ENCODE results near the gene CCSER2.
A peak's percentile ranks its signal among the peaks of the same experiment; 100 is the strongest.

The CCSER2 gene

DNA sequence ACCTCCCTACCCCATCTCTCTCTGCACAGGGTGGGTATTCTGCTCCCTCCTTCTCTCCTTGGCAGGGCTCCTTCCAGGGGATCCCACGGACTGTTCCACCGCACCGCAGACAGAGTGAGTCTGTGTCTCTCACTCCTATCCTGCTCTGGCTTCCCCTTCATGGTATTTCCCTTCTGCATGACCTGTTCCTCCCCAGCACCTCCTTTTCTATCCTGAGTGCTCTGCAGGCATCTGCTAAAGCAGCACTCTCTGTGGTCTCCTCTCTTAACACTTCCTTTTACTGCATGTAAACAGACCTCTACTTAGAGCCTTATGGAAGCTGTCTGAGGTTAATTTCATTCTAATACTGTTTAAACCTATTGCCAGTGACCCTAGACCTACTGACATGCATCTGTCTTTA, 171.5 kb downstream of the CCSER2 start:
- TF ChIP-seq, protein P1, sequence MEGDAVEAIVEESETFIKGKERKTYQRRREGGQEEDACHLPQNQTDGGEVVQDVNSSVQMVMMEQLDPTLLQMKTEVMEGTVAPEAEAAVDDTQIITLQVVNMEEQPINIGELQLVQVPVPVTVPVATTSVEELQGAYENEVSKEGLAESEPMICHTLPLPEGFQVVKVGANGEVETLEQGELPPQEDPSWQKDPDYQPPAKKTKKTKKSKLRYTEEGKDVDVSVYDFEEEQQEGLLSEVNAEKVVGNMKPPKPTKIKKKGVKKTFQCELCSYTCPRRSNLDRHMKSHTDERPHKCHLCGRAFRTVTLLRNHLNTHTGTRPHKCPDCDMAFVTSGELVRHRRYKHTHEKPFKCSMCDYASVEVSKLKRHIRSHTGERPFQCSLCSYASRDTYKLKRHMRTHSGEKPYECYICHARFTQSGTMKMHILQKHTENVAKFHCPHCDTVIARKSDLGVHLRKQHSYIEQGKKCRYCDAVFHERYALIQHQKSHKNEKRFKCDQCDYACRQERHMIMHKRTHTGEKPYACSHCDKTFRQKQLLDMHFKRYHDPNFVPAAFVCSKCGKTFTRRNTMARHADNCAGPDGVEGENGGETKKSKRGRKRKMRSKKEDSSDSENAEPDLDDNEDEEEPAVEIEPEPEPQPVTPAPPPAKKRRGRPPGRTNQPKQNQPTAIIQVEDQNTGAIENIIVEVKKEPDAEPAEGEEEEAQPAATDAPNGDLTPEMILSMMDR (IDR thresholded peaks at IDR 0.05; ENCODE audit: unreplicated experiment in 3 of 3) = no peak
- Mint-ChIP-seq H3K4me1 (peaks cover 11% of the 10 kb centered on the region), H3K27me3 (ENCODE audit: low read depth) (no peaks in the 10 kb centered on the region), H3K36me3 (ENCODE audit: low read depth) (peaks cover 11% of the 10 kb centered on the region), H3K27ac (peak overlapping the region; percentile 19 to 95 (median 51)), H3K4me3 (peak overlapping the region in 2 of 3 experiments; percentile 1 to 47), H3K9me3 (no peaks in the 10 kb centered on the region)

GRCh38 chr10:84510121-84510520, 181.7 kb downstream of the CCSER2 start:
- Mint-ChIP-seq H3K4me3 (no peak overlapping the region), H3K4me1 (peaks cover 19% of the 10 kb centered on the region), H3K9me3 (no peaks in the 10 kb centered on the region), H3K27me3 (ENCODE audit: low read depth) (no peaks in the 10 kb centered on the region), H3K36me3 (ENCODE audit: low read depth) (peaks cover 16% of the 10 kb centered on the region), H3K27ac (peak overlapping the region; percentile 6 to 95 (median 70))
- TF ChIP-seq, protein P1 (IDR thresholded peaks at IDR 0.05; ENCODE audit: unreplicated experiment in 3 of 3) = no peak

DNA sequence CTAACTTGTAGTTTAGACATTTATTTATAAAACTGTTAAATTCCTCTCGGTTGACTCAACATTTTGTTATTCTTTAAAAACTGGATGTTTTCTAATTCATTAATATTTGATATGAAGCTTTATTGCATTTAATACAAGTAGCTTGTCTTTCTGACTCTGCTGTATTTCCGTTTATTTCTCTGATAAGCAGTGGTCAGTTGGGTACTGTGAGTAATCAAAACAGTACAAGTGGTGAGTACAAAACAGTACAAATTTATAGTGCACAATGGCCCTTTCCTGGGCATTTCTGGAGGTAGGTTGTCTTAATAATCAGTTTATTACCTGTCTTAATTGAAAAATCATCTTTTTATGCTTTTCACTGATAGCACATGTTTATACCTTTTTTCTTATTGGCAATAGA, 182.7 kb downstream of the CCSER2 start:
- TF ChIP-seq, protein P1 (IDR thresholded peaks at IDR 0.05; ENCODE audit: unreplicated experiment in 3 of 3) = no peak
- no peak overlapping the region for H3K4me3 Mint-ChIP-seq
- H3K9me3 Mint-ChIP-seq = no peaks in the 10 kb centered on the region

GRCh38 chr10:84511709-84512285, 183.4 kb downstream of the CCSER2 start:
- H3K9me3 Mint-ChIP-seq = no peaks in the 10 kb centered on the region

More for the DNA sequence above, 182.7 kb downstream of the CCSER2 start:
- peak overlapping the region in 1 of 3 experiments; percentile 91 for H3K27ac Mint-ChIP-seq
- peaks cover 19% of the 10 kb centered on the region for H3K4me1 Mint-ChIP-seq
- H3K36me3 Mint-ChIP-seq (ENCODE audit: low read depth) = peaks cover 24% of the 10 kb centered on the region
- H3K27me3 Mint-ChIP-seq (ENCODE audit: low read depth) = no peaks in the 10 kb centered on the region

GRCh38 chr10:84517554-84517953, 189.2 kb downstream of the CCSER2 start:
- no peak overlapping the region for H3K4me3 Mint-ChIP-seq
- peak overlapping the region in 1 of 3 experiments; percentile 16 for H3K27ac Mint-ChIP-seq
- TF ChIP-seq, protein P1 (IDR thresholded peaks at IDR 0.05; ENCODE audit: unreplicated experiment in 3 of 3) = no peak
- peaks cover 29% of the 10 kb centered on the region for H3K36me3 Mint-ChIP-seq (ENCODE audit: low read depth)
- H3K27me3 Mint-ChIP-seq (ENCODE audit: low read depth) = no peaks in the 10 kb centered on the region
- peaks cover 46% of the 10 kb centered on the region for H3K4me1 Mint-ChIP-seq
- no peaks in the 10 kb centered on the region for H3K9me3 Mint-ChIP-seq

More at GRCh38 chr10:84511709-84512285, 183.4 kb downstream of the CCSER2 start:
- Mint-ChIP-seq H3K4me1 (peaks cover 22% of the 10 kb centered on the region), H3K27ac (peak overlapping the region; percentile 7 to 91 (median 27)), H3K4me3 (no peak overlapping the region), H3K27me3 (ENCODE audit: low read depth) (no peaks in the 10 kb centered on the region), H3K36me3 (ENCODE audit: low read depth) (peaks cover 29% of the 10 kb centered on the region)
- TF ChIP-seq, protein P1 (IDR thresholded peaks at IDR 0.05; ENCODE audit: unreplicated experiment in 3 of 3) = no peak

DNA sequence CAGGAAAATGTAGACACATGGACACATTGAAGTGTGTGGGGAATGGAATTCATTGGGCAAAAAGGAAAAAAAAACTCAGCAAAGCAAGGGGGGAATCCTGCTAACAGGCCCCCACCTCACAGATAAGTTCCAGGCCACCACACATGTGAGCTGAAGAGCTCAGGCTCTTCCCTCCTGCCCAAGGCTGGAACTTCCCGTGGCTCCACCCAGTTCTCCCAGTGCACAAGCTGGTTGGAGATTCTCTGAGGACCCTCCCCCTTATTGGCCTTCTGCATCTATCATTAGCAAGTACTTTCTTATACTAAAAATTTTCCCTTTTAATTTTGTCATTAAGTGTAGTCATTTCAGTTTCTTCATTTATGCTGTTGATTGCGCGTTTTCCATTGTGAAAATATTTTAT, 190.8 kb downstream of the CCSER2 start:
- peaks cover 52% of the 10 kb centered on the region for H3K4me1 Mint-ChIP-seq
- no peaks in the 10 kb centered on the region for H3K9me3 Mint-ChIP-seq
- TF ChIP-seq, protein P1 (IDR thresholded peaks at IDR 0.05; ENCODE audit: unreplicated experiment in 3 of 3) = no peak
- H3K27ac Mint-ChIP-seq = no peak overlapping the region
- no peak overlapping the region for H3K4me3 Mint-ChIP-seq
- H3K27me3 Mint-ChIP-seq (ENCODE audit: low read depth) = no peaks in the 10 kb centered on the region
- H3K36me3 Mint-ChIP-seq (ENCODE audit: low read depth) = peaks cover 18% of the 10 kb centered on the region
